Spleen (tissue), 11 donors: ENCODE measurements around the gene SEC61B. TPM values are rescaled to one million over a fixed set of nuclear protein-coding genes. Genes with fewer than 3 reads are reported as not detected.

Experiments used
- DNase-seq: peaks from one replicate; pipeline ENCODE4 v3.0.0-alpha.2; 2020
- H3K27ac ChIP-seq, 8 donors: fragments of 200-600 bp; sonication (generic) in 7 of 8; 1 replicate in 4 of 8; 2 replicates in 4 of 8; pipeline versions ENCODE4 v1.5.0 to v1.8.0; 2016 to 2021; ENCODE audit warnings: inconsistent platforms in 4 of 8, mild to moderate bottlenecking in 4 of 8, moderate library complexity in 1 of 8
- H3K27me3 ChIP-seq, 7 donors: fragments of 200-600 bp; sonication (generic) in 6 of 7; replicated peaks in 1 of 7; 1 replicate in 4 of 7; 2 replicates in 3 of 7; pipeline versions ENCODE4 v1.5.0 to v1.8.0; 2016 to 2021; ENCODE audit warnings: inconsistent platforms in 3 of 7, mild to moderate bottlenecking in 1 of 7
- H3K36me3 ChIP-seq, 6 donors: fragments of 200-600 bp; sonication (generic) in 5 of 6; 1 replicate in 4 of 6; 2 replicates in 2 of 6; pipeline versions ENCODE4 v1.5.0 to v1.8.0; 2016 to 2021; ENCODE audit warnings: inconsistent platforms in 2 of 6
- H3K4me1 ChIP-seq, 6 donors: fragments of 200-600 bp; sonication (generic) in 5 of 6; 1 replicate in 3 of 6; 2 replicates in 3 of 6; pipeline versions ENCODE4 v1.5.0 to v1.8.0; 2016 to 2021; ENCODE audit warnings: inconsistent platforms in 3 of 6
- H3K4me3 ChIP-seq, 8 donors: fragments of 200-600 bp; sonication (generic) in 7 of 8; 1 replicate in 4 of 8; 2 replicates in 4 of 8; pipeline versions ENCODE4 v1.5.0 to v1.8.0; 2016 to 2021; ENCODE audit warnings: inconsistent platforms in 4 of 8, mild to moderate bottlenecking in 4 of 8, moderate library complexity in 2 of 8
- H3K9me3 ChIP-seq, 8 donors: fragments of 200-600 bp; sonication (generic) in 7 of 8; 1 replicate in 4 of 8; 2 replicates in 4 of 8; pipeline versions ENCODE4 v1.5.0 to v1.8.0; 2016 to 2021; ENCODE audit warnings: inconsistent platforms in 4 of 8
- CTCF ChIP-seq, 11 experiments: fragments of 200-600 bp in 7 of 11; fragments of 450-650 bp in 4 of 11; sonication (generic) in 4 of 11; IDR thresholded peaks in 8 of 11; conservative IDR thresholded peaks in 3 of 11; 1 replicate in 7 of 11; 2 replicates in 4 of 11; pipeline versions ENCODE4 v1.4.0 to v1.8.0; 2016 to 2021; ENCODE audit warnings: antibody characterized with exemption in 11 of 11, inconsistent platforms in 4 of 11, mild to moderate bottlenecking in 1 of 11
- POLR2A ChIP-seq, 3 donors: fragments of 450-650 bp; IDR thresholded peaks; one replicate each; pipeline ENCODE4 v1.5.1; 2017; ENCODE audit warnings: antibody characterized with exemption in 3 of 3, mild to moderate bottlenecking in 1 of 3
- POLR2AphosphoS5 ChIP-seq, 3 donors: sonication (generic); formaldehyde crosslinking; IDR thresholded peaks; one replicate each; pipeline ENCODE4 v1.5.1; 2017; ENCODE audit warnings: antibody characterized with exemption in 3 of 3
- whole genome bisulfite sequencing, 5 donors: extraction: QIAGEN DNeasy Blood & Tissue Kit in 3 of 5; methylation state at CpG; one replicate each; pipeline versions ENCODE4 v1.1.5 to v1.1.7; 2013 to 2018; 5-methylcytosine and 5-hydroxymethylcytosine counted together
- intact Hi-C: fragments of 100-400 bp; cut with DNase I; formaldehyde crosslinking; loops from one replicate; pipeline ENCODE4 v1.15.0; 2023; ENCODE audit warnings: low total_unique reads
- polyA plus RNA-seq, 3 donors: library from polyadenylated mRNA; stranded (reverse); fragments of 200-250 nt; gene quantifications; one replicate each; pipeline ENCODE4 v1.2.1, GENCODE V29; 2013
- total RNA-seq, 7 donors: library from RNA; depleted of rRNA in 3 of 7; stranded (reverse); fragments of >200 nt in 3 of 7; fragmentation: NEBNext Ultra II Directional in 4 of 7; extraction: Animal tissue kit (Norgen Biotek cat#: 25700) in 4 of 7; gene quantifications; one replicate each; pipeline versions ENCODE4 v1.1.0 to v1.2.1, GENCODE V29; 2016 to 2021
- donor health status: healthy with polysubstance abuse.
- donor health status: DM: no; HTN: no; CAD: no; lungs with moderate emphysema.
- donor health status: DM: no; HTN: no; CAD: no.
- donor health status: Bipolar disorder and iron deficiency.
- donor health status: healthy.
- donor health status: DM: no; HTN: no; CAD: no.
- donor health status: DM: yes; HTN: yes; CAD: no.

The SEC61B gene
- total and polyA plus RNA-seq, 10 donors, result 70.4 to 244 (median 96.8) TPM

- Histone ChIP-seq H3K27me3 (no peaks in the 10 kb centered on the region), H3K4me3 (no peak overlapping the region), H3K9me3 (no peaks in the 10 kb centered on the region), H3K27ac (no peak overlapping the region), H3K36me3 (no peaks in the 10 kb centered on the region), H3K4me1 (peaks cover 0 to 22% (median 9%) of the 10 kb centered on the region in 6 donors)
- intact Hi-C loops, result no loop called here
- no peak for DNase-seq
- TF ChIP-seq CTCF (IDR thresholded peaks at IDR 0.05 in 8 of 11, conservative IDR thresholded peaks at IDR 0.05 in 3 of 11) (no peak), POLR2A (IDR thresholded peaks at IDR 0.05) (no peak), POLR2AphosphoS5 (IDR thresholded peaks at IDR 0.05) (no peak)
- 86 to 90% (median 89%) methylated on average over 8 of the region's 8 CpGs for WGBS, 5 donors
Observed at GRCh38 chr9:99177576-99178366, 44.3 kb upstream of the SEC61B start.

- whole genome bisulfite sequencing, 5 donors, result 85 to 92% (median 91%) methylated on average over 17 of the region's 17 CpGs
- TF ChIP-seq POLR2A (IDR thresholded peaks at IDR 0.05), result no peak
- no peak for TF ChIP-seq CTCF (IDR thresholded peaks at IDR 0.05 in 8 of 11, conservative IDR thresholded peaks at IDR 0.05 in 3 of 11)
- no peak for TF ChIP-seq POLR2AphosphoS5 (IDR thresholded peaks at IDR 0.05)
- Histone ChIP-seq H3K9me3 (no peaks in the 10 kb centered on the region), H3K36me3 (no peaks in the 10 kb centered on the region), H3K4me1 (peaks cover 2 to 32% (median 11%) of the 10 kb centered on the region in 6 donors), H3K27me3 (no peaks in the 10 kb centered on the region), H3K4me3 (no peak overlapping the region), H3K27ac (no peak overlapping the region)
- intact Hi-C loops, result no loop called here
- DNase-seq, result no peak
Observed at GRCh38 chr9:99178912-99179872, 42.9 kb upstream of the SEC61B start.

- no peak for TF ChIP-seq POLR2AphosphoS5 (IDR thresholded peaks at IDR 0.05)
- TF ChIP-seq POLR2A (IDR thresholded peaks at IDR 0.05), result no peak
- no peak for TF ChIP-seq CTCF (IDR thresholded peaks at IDR 0.05 in 8 of 11, conservative IDR thresholded peaks at IDR 0.05 in 3 of 11)
- Histone ChIP-seq H3K27me3 (no peaks in the 10 kb centered on the region), H3K4me3 (no peak overlapping the region), H3K27ac (no peak overlapping the region), H3K4me1 (peaks cover 10 to 42% (median 21%) of the 10 kb centered on the region in 6 donors), H3K36me3 (no peaks in the 10 kb centered on the region), H3K9me3 (no peaks in the 10 kb centered on the region)
- intact Hi-C loops, result no loop called here
- no peak for DNase-seq
- WGBS, 5 donors, result 86 to 98% (median 92%) methylated on average over 1 of the region's 1 CpG
Observed at GRCh38 chr9:99180199-99180598, 41.9 kb upstream of the SEC61B start.

- no peaks in the 10 kb centered on the region for H3K36me3 ChIP-seq
- peaks cover 10 to 43% (median 21%) of the 10 kb centered on the region in 6 donors for H3K4me1 ChIP-seq
- no peak overlapping the region for H3K4me3 ChIP-seq
- H3K27me3 ChIP-seq, result no peaks in the 10 kb centered on the region
- H3K27ac ChIP-seq, result no peak overlapping the region
- intact Hi-C loops, result no loop called here
- H3K9me3 ChIP-seq, result no peaks in the 10 kb centered on the region
- no peak for DNase-seq
- 71 to 82% (median 81%) methylated on average over 9 of the region's 9 CpGs for WGBS, 5 donors
- TF ChIP-seq POLR2A (IDR thresholded peaks at IDR 0.05), result no peak
- no peak for TF ChIP-seq POLR2AphosphoS5 (IDR thresholded peaks at IDR 0.05)
- TF ChIP-seq CTCF (IDR thresholded peaks at IDR 0.05 in 8 of 11, conservative IDR thresholded peaks at IDR 0.05 in 3 of 11), result no peak
Observed at GRCh38 chr9:99180662-99181061, 41.4 kb upstream of the SEC61B start.
